Measurements from ENCODE around the gene PRSS12.

DNA sequence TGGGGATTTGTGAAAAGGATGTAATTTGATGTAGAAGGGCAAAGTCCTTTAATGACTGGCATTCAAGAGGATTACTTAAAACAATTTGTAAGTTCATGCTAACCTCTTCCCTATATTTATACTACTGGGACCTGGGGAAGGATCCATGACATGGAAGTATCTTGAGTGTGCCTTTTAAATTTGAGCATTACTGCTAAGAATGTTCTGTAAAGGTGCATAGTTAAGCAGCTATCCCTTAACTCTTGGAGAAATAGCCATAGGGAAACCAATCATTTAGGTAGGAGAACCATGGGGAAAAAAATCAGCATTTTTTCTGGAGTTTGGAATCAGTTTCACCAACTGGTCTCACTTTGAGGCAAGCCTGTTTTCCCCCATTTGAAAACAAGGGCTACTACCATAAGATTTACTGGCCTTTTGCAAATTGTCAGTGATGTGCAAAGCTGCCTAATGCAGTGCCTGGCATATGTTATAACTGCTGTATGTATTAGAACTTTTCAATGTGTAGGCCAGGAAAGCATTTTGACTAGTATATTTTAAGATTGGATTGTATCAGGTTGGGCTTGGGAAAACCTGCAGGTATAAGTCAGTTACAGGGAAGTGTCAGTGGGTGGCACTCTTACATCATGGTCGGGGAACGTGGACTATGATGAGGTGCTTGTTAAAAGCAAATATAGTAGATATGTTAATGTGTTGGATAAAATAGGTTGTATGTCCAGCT lies 72.1 kb downstream of the PRSS12 start:
- TF ChIP-seq ETV6 (CRISPR knock-in tag; IDR thresholded peaks at IDR 0.05): no peak
- TF ChIP-seq, protein P1, sequence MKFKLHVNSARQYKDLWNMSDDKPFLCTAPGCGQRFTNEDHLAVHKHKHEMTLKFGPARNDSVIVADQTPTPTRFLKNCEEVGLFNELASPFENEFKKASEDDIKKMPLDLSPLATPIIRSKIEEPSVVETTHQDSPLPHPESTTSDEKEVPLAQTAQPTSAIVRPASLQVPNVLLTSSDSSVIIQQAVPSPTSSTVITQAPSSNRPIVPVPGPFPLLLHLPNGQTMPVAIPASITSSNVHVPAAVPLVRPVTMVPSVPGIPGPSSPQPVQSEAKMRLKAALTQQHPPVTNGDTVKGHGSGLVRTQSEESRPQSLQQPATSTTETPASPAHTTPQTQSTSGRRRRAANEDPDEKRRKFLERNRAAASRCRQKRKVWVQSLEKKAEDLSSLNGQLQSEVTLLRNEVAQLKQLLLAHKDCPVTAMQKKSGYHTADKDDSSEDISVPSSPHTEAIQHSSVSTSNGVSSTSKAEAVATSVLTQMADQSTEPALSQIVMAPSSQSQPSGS (CRISPR knock-in tag; IDR thresholded peaks at IDR 0.05; ENCODE audit: borderline replicate concordance, low read depth): no peak
- TF ChIP-seq CTCF (IDR thresholded peaks at IDR 0.05): no peak
- TF ChIP-seq ZBTB21 (CRISPR knock-in tag; IDR thresholded peaks at IDR 0.05; ENCODE audit: borderline replicate concordance): no peak
- TF ChIP-seq, protein P2, sequence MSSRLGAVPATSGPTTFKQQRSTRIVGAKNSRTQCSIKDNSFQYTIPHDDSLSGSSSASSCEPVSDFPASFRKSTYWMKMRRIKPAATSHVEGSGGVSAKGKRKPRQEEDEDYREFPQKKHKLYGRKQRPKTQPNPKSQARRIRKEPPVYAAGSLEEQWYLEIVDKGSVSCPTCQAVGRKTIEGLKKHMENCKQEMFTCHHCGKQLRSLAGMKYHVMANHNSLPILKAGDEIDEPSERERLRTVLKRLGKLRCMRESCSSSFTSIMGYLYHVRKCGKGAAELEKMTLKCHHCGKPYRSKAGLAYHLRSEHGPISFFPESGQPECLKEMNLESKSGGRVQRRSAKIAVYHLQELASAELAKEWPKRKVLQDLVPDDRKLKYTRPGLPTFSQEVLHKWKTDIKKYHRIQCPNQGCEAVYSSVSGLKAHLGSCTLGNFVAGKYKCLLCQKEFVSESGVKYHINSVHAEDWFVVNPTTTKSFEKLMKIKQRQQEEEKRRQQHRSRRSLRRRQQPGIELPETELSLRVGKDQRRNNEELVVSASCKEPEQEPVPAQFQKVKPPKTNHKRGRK (CRISPR knock-in tag; IDR thresholded peaks at IDR 0.05; ENCODE audit: borderline replicate concordance): no peak
- no peak for TF ChIP-seq PRDM15 (CRISPR knock-in tag; IDR thresholded peaks at IDR 0.05)
- TF ChIP-seq CREB1 (CRISPR knock-in tag; IDR thresholded peaks at IDR 0.05): no peak
- TF ChIP-seq, protein P3, sequence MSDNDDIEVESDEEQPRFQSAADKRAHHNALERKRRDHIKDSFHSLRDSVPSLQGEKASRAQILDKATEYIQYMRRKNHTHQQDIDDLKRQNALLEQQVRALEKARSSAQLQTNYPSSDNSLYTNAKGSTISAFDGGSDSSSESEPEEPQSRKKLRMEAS (CRISPR knock-in tag; IDR thresholded peaks at IDR 0.05): no peak
- no peak for TF ChIP-seq STAT6 (CRISPR knock-in tag; conservative IDR thresholded peaks at IDR 0.05; ENCODE audit: low read depth)
- TF ChIP-seq, protein P4, sequence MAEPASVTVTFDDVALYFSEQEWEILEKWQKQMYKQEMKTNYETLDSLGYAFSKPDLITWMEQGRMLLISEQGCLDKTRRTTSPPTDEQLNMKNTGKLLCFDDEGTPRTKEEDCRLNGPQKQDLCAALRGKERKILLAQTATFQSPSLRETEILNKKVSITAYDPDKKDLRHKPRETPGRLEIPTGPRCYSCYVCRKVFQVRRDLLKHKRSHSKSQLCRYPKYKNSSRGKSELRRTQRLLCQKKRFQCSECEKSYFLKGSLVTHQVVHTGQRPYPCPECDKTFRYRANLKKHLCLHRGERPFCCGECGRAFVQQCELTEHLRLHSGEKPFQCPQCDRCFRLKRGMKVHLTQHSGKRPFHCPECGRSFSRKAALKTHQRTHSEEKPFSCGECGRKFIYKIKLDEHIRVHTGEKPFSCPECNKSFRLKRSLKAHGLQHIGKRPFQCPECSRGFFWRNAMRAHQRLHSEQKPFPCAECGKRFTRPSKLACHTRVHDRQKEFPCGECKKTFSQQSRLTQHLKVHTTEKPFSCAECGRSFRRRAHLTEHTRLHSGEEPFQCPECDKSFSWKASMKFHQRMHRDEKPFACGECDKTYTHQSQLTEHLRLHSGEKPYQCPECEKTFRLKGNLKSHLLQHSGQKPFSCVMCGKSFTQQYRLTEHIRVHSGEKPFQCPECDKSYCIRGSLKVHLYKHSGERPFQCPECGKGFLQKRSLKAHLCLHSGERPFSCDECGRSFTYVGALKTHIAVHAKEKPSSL (CRISPR knock-in tag; conservative IDR thresholded peaks at IDR 0.05): peak; percentile 74; the same call in 1 of the 2 replicates
- TF ChIP-seq, protein P5, sequence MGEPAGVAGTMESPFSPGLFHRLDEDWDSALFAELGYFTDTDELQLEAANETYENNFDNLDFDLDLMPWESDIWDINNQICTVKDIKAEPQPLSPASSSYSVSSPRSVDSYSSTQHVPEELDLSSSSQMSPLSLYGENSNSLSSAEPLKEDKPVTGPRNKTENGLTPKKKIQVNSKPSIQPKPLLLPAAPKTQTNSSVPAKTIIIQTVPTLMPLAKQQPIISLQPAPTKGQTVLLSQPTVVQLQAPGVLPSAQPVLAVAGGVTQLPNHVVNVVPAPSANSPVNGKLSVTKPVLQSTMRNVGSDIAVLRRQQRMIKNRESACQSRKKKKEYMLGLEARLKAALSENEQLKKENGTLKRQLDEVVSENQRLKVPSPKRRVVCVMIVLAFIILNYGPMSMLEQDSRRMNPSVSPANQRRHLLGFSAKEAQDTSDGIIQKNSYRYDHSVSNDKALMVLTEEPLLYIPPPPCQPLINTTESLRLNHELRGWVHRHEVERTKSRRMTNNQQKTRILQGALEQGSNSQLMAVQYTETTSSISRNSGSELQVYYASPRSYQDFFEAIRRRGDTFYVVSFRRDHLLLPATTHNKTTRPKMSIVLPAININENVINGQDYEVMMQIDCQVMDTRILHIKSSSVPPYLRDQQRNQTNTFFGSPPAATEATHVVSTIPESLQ (CRISPR knock-in tag; IDR thresholded peaks at IDR 0.05): no peak
- no peak; the same call in 1 of the 2 replicates for TF ChIP-seq NFATC4 (CRISPR knock-in tag; IDR thresholded peaks at IDR 0.05)
- no peak for TF ChIP-seq E2F1 (CRISPR knock-in tag; IDR thresholded peaks at IDR 0.05)

Measured in WTC11 (cell line).